GM19463 (cell line): ENCODE measurements around the gene C20orf204.

Source experiments
- ATAC-seq: cut with Tn5 transposase; IDR thresholded peaks from one replicate; pipeline ENCODE4 v1.9.1; 2021; ENCODE audit warnings: mild to moderate bottlenecking, moderate library complexity; ENCODE audit not compliant: unreplicated experiment

The C20orf204 gene

GRCh38 chr20:64025826-64026412, 10.1 kb upstream of the C20orf204 start:
- no peak for ATAC-seq

DNA sequence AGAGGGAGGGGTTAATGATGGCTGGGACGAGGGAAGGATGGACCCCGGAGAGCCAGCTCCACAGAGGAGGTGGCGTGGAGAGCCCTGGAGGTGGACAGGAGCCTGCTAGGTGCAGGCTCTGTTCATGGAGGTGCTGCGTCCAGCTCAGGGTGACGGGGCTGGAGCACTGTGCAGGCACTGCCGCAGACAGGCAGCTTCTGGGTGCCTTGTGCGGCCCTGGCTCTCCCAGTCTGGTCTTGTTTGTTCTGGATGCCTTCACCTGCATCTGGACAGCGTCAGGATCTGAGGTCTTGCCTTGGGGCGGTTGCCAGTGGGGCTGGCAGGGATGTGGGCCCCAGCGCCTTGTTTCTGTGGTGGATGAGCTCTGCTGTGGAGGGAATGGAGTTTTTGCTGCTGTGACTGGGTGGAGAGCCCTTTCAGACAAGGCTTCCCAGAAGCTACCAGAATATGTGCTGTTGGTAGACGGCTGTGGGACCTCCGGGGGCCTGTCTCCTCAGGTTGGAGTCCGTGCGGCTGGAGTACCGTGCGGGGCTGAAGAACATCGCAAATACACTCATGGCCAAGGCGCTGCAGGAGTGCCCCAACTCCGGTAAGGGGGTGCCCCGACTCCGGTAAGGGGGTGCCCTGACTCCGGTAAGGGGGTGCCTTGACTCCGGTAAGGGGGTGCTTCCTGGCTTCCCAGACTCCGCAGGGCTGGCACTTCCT, 7.8 kb upstream of the C20orf204 start:
- ATAC-seq = no peak

- ATAC-seq = no peak
Observed at GRCh38 chr20:64029293-64030117, 6.5 kb upstream of the C20orf204 start.

- no peak for ATAC-seq
Observed at GRCh38 chr20:64030371-64031134, 5.4 kb upstream of the C20orf204 start.

DNA sequence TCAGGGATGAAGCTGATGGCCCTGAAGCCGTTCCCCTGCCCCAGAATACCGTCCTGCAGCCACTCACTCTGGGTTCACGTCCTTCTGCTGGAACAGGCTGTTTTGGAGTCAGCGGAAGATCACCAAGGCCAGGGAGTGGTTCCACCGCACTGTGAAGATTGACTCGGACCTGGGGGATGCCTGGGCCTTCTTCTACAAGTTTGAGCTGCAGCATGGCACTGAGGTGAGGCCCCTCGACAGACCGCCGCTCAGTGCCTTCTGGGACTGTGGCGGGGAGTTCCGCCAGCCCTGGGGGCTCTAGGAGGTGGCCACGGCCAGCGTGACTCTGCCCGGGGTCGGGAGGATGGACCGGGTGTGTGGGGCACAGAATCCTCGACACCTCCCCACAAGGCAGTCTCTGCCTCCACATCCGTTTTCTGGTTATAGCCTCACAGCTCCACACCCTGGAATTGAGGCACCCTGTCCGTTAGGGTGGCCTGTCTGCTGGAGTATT, 4.1 kb upstream of the C20orf204 start:
- no peak for ATAC-seq

DNA sequence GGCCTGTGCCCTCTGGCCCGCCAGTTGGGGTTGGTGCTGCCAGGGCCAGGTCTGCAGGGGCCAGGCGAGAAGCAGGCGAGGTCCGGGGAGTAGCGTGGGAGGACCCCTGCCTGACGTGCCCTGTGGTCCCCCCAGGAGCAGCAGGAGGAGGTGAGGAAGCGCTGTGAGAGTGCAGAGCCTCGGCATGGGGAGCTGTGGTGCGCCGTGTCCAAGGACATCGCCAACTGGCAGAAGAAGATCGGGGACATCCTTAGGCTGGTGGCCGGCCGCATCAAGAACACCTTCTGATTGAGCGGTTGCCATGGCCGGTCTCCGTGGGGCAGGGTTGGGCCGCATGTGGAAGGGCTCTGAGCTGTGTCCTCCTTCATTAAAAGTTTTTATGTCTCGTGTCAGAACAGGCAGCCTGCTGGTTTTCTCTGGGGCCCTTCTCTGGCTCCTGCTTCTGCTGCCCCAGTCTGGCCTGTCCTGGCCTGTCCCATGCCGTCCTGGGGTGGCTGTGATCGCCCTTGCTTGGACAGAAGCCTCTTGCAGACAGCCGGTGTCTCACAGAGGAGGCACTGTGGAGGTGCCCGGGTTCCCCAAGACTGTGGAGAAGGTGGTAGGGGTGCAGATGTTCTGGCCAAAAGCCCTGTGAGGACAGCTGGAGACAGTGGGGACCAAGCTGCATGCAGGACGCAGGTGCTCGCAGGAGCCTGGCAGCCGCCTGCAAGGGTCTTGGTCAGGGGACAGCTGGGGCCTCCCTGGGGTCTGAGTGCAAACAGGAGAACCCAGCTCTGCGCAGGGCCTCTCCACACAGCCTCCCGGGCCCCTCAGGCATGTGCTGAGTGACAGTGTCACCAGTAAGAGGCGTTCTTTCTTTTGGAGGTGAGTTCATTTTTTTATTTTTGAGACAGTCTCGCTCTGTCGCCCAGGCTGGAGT, 3.0 kb upstream of the C20orf204 start:
- ATAC-seq = no peak

- ATAC-seq = no peak
Observed at GRCh38 chr20:64033981-64034493, 1.9 kb upstream of the C20orf204 start.

DNA sequence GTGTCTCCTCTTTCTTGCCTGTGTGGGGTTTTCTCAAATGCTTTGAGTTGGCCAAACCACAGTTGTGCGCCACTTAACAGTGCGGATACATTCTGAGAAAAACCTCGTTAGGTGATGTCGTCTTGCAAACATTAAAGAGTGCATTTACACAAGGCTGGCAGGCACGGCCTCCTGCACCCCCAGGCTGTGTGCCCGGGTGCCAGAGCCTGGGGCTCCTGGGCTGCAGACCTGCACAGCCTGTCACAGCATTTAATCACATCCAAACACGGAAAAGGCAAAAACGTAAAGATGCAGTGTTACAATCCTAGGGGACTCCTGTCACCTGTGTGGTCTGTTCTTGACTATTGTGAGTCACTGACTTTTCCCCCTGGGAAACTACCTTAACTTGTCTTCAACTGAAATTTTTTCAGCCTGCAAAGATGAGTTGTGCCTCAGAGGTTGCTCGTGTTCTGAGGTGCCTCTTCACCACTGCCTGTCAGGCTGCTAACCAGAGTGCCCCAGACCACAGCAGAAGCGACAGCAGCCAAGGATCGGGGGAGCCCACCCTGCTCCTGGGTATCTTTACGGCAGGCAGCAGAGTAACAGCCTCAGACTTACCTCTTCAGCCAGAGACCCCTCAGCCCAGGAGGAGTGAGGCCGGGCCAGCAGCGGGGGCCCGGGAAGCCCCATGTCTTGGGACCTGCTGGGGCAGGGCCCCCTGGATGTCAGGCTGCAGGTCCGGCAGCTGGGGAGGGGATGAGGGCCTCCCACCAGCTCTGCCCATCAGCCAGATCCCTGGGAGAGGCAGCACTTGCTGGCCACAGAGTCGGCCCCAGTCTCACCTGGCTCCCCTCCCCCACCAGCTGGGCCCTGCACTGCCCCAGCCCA, 683 bp upstream of the C20orf204 start:
- ATAC-seq = no peak

GRCh38 chr20:64036346-64037198, 590 bp downstream of the C20orf204 start:
- no peak for ATAC-seq

- no peak for ATAC-seq
Observed at GRCh38 chr20:64037199-64037497, 1.2 kb downstream of the C20orf204 start.

DNA sequence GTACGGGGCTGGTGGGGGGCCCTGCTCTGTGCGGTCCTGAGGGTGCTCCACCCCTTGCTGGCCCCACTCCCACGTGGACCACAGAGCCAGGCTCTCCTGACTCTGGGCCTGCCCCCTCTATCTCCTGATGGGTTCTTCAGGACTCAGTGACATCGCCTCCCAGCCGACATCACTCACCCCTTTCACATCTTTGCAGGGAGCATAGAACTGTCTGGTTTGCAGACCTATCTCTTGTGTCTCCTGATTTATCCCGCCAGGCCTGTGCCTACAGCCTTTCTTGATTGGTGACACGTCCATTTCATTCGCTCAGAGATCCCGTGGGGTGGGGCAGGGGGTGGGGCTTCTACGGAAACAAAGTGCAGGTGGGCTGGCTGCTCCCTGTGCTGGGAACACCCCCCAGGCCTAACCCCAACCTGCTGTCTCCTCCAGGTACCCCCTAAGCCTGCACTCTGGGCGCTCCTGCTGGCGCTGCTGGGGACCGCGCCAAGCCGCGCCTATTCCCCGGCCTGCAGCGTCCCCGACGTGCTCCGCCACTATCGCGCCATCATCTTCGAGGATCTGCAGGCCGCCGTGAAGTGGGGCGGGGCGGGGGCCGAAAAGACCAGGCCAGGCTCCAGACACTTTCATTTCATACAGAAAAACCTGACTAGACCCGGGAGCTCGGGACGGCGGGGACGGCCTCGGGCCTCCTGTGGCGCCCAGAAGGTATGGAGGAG, 1.7 kb downstream of the C20orf204 start:
- ATAC-seq = no peak

DNA sequence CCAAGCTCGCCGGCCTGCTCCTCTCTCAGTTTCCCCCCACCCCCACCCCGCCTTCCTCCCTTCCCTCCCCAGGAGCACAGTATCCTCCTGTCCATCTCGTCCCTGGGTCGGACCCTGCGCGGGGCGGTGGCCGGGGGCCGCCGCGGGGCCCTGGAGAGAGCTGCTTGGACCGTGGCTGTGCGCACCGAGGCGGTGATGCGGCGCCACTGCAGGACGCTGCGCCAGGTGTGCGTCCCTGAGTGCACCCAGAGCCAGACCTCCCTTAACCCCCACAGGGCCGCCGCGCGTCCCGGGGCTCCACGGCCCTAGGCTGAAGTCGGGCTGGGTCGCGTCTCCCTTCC, 2.2 kb downstream of the C20orf204 start:
- peak; percentile 29 for ATAC-seq

- peak; percentile 60 for ATAC-seq
Observed at GRCh38 chr20:64038565-64039292, 2.7 kb downstream of the C20orf204 start.

DNA sequence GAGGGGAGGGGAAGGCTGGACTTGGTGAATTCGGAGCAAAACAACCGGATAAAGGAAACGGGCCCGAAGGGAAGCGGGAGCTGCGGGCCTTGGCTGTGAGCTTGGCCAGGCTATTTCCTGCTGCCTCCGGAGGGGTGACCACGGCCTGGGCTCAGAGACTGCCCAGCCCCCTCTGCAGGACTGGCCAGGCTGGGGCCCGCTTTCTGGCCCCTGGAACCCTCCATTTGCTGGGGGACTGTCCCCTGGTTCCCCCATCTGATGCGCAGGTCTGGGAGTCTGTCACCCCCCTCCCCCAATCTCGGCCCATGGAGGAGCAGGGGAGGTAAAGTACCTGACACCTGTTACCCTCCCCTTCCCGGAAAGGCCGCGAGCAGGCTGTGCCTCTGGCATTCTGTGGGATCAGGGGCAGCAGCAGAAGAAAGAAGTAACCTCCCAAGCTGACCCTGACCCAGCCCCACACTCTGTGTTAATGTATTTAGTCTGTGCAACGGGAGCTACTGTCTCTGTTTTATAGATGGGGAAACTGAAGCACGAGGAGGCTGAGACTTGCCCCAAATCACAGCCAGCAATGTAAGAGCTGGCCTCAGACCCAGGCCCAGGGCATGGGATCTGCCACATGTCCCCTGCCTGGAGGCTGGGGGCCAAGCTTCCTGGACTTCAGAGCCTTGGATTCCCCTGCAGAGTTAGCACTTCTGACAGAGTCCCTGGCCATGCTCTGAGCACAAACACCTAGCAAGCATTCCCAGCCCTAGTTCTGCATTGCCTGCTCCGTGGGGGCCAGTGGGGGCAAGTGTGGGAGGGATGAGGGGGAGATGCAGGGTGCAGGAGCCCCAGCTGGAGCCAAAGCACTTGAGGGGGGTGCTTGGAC, 3.5 kb downstream of the C20orf204 start:
- ATAC-seq = no peak

- ATAC-seq = no peak
Observed at GRCh38 chr20:64040231-64041039, 4.5 kb downstream of the C20orf204 start.
